ENCODE results near the gene AMBRA1. TPM values are rescaled to one million over a fixed set of nuclear protein-coding genes. Genes with fewer than 3 reads are reported as not detected.

Gene AMBRA1
- total RNA-seq, 4 donors from 2014 or later: 20.0 to 28.9 (median 26.0) TPM

DNA sequence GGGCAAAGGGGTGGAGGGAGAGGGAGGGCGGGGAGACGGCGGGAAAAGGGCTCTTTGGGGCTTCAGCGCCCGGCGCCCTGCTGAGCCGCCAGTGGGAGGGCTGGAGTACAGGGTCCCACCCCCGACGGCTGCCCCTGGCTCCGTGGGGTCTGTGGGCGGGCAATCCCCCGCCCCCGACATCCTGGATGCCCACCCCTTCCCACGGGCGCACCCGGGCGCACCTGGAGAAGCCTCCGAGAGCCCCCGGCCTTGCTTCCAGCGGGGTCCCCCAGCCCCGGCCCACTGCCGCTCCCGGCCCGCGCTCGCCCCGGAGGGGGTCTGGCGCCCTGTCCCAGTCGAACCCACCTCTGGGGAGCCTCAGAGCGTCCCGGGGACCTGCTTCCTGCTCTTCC, 202.6 kb downstream of the AMBRA1 start:
- no peak for DNase-seq (ENCODE audit: extremely low spot score)
- Histone ChIP-seq H3K9me3 (no peaks in the 10 kb centered on the region), H3K4me3 (peak overlapping the region; percentile 48 to 57 (median 50)), H3K36me3 (peaks cover 4 to 6% (median 5%) of the 10 kb centered on the region in 4 donors), H3K27ac (replicated peaks in 1 of 4) (no peak overlapping the region), H3K27me3 (peaks cover 25 to 71% (median 38%) of the 10 kb centered on the region in 4 donors), H3K4me1 (peaks cover 34 to 47% (median 44%) of the 10 kb centered on the region in 4 donors)
- 4% methylated on average over 4 of the region's 31 CpGs for WGBS
- TF ChIP-seq POLR2AphosphoS5 (IDR thresholded peaks at IDR 0.05) (no peak), CTCF (IDR thresholded peaks at IDR 0.05) (no peak), EP300 (IDR thresholded peaks at IDR 0.05) (no peak), POLR2A (IDR thresholded peaks at IDR 0.05; ENCODE audit: low read depth) (no peak)
- intact Hi-C loops (cut with DNase I): loop anchor here (2.0 to 5.0 kb wide), 2 partner anchors 136 to 226 kb away; partner anchors contain the start of genes ATG13 and HARBI1

- peaks cover 25 to 78% (median 38%) of the 10 kb centered on the region in 4 donors for H3K27me3 ChIP-seq
- intact Hi-C loops (cut with DNase I): loop anchor here (2.0 to 5.0 kb wide), 2 partner anchors 137 to 226 kb away; partner anchors contain the start of genes ATG13 and HARBI1
Observed at GRCh38 chr11:46390331-46391171, 203.3 kb downstream of the AMBRA1 start.

DNA sequence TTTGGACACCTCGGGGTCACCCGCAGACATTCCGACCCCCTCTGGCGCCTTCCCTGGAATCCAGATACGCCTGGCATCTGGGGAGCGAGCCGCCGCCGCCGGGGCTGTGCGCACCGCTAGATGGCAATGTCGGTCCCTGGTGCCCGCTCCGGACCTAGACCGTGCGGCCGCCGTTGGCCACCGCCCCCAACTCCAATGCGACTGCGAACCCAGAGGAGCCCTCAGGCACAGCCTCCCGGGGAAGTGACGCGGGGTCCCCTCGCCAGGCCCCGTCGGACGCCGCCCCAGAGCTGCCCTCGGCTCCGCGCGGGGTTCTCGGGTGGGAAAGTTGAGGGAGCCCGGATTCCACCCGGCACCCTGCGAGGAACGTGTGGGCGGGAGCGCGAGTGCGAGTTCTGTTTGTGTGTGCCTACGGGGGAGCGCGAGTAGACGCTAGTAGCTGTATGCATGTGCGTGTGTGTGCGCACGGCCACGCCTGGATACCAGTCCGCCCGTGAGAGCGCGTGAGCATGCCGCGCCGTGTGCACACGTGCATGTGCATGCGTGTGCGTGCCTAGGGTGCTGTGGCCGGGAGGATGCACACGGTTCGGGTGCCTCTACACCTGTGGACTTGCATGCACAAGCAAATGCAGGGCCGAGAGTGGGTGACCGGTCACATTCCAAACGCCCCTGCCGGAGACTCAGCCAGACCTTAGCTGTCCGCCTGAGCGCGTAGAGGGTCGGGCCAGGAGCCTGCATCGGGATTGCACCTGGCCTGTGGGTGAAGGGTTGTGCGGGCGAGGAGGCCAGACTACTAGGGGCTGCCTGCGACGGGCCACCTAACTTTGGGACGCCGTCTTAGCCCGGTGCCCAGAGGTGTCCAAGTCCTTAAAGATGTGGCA, 204.1 kb downstream of the AMBRA1 start:
- no peaks in the 10 kb centered on the region for H3K36me3 ChIP-seq
- peaks cover 25 to 86% (median 39%) of the 10 kb centered on the region in 4 donors for H3K27me3 ChIP-seq
- no CpG with 5 or more reads among the region's 80 CpGs for WGBS
- TF ChIP-seq CTCF (IDR thresholded peaks at IDR 0.05) (peak; percentile 74 to 90 (median 83)), POLR2A (IDR thresholded peaks at IDR 0.05; ENCODE audit: low read depth) (no peak)
- intact Hi-C loops (cut with DNase I): loop anchor here (2.0 to 5.0 kb wide), 3 partner anchors 138 to 227 kb away; partner anchors contain the start of genes ATG13 and HARBI1
- DNase-seq (ENCODE audit: extremely low spot score): no peak
- H3K9me3 ChIP-seq: no peaks in the 10 kb centered on the region
- H3K4me3 ChIP-seq: peak overlapping the region; percentile 44 to 59 (median 46)
- no peak overlapping the region for H3K27ac ChIP-seq (replicated peaks in 1 of 4)
- peaks cover 34 to 47% (median 44%) of the 10 kb centered on the region in 4 donors for H3K4me1 ChIP-seq

More at GRCh38 chr11:46390331-46391171, 203.3 kb downstream of the AMBRA1 start:
- Histone ChIP-seq H3K4me1 (peaks cover 34 to 47% (median 44%) of the 10 kb centered on the region in 4 donors), H3K9me3 (no peaks in the 10 kb centered on the region), H3K27ac (replicated peaks in 1 of 4) (no peak overlapping the region), H3K36me3 (peaks cover 0 to under 1% (median under 1%) of the 10 kb centered on the region in 4 donors), H3K4me3 (peak overlapping the region in 1 of 4 donors; percentile 48)
- DNase-seq (ENCODE audit: extremely low spot score): no peak
- WGBS: 9% methylated on average over 40 of the region's 49 CpGs
- TF ChIP-seq CTCF (IDR thresholded peaks at IDR 0.05) (no peak), EP300 (IDR thresholded peaks at IDR 0.05) (no peak), POLR2AphosphoS5 (IDR thresholded peaks at IDR 0.05) (no peak), POLR2A (IDR thresholded peaks at IDR 0.05; ENCODE audit: low read depth) (no peak)

GRCh38 chr11:46388619-46389449, 205.0 kb downstream of the AMBRA1 start:
- Histone ChIP-seq H3K27me3 (peaks cover 25 to 95% (median 45%) of the 10 kb centered on the region in 4 donors), H3K9me3 (no peaks in the 10 kb centered on the region), H3K27ac (replicated peaks in 1 of 4) (no peak overlapping the region), H3K4me1 (peaks cover 34 to 47% (median 44%) of the 10 kb centered on the region in 4 donors), H3K4me3 (peak overlapping the region; percentile 44 to 59 (median 46)), H3K36me3 (no peaks in the 10 kb centered on the region)
- no peak for TF ChIP-seq POLR2AphosphoS5 (IDR thresholded peaks at IDR 0.05)
- TF ChIP-seq POLR2A (IDR thresholded peaks at IDR 0.05; ENCODE audit: low read depth): no peak
- no peak for TF ChIP-seq CTCF (IDR thresholded peaks at IDR 0.05)
- no peak for TF ChIP-seq EP300 (IDR thresholded peaks at IDR 0.05)
- 18% methylated on average over 10 of the region's 21 CpGs for WGBS
- DNase-seq (ENCODE audit: extremely low spot score): no peak
- intact Hi-C loops (cut with DNase I): loop anchor here (2.0 kb wide), 1 partner anchor 148 kb away; no protein-coding TSS in a partner anchor
